Rectal smooth muscle tissue (tissue), 1 donor: ENCODE results near the gene CD22.

Experiments
- H3K27ac ChIP-seq: one replicate; pipeline ENCODE4 v1.7.0; 2013; ENCODE audit warnings: low read depth, low read length, inconsistent platforms
- H3K27me3 ChIP-seq: one replicate; pipeline ENCODE4 v1.7.0; 2013; ENCODE audit warnings: low read length; ENCODE audit not compliant: control insufficient read depth, insufficient read depth
- H3K36me3 ChIP-seq: one replicate; pipeline ENCODE4 v1.7.0; 2013; ENCODE audit warnings: low read length; ENCODE audit not compliant: control insufficient read depth, insufficient read depth
- H3K4me1 ChIP-seq: one replicate; pipeline ENCODE4 v1.7.0; 2013; ENCODE audit warnings: low read length; ENCODE audit not compliant: control insufficient read depth, insufficient read depth
- H3K4me3 ChIP-seq: one replicate; pipeline ENCODE4 v1.7.0; 2013; ENCODE audit warnings: low read length
- H3K9ac ChIP-seq: one replicate; pipeline ENCODE4 v1.7.0; 2013; ENCODE audit warnings: low read length

The CD22 gene

DNA sequence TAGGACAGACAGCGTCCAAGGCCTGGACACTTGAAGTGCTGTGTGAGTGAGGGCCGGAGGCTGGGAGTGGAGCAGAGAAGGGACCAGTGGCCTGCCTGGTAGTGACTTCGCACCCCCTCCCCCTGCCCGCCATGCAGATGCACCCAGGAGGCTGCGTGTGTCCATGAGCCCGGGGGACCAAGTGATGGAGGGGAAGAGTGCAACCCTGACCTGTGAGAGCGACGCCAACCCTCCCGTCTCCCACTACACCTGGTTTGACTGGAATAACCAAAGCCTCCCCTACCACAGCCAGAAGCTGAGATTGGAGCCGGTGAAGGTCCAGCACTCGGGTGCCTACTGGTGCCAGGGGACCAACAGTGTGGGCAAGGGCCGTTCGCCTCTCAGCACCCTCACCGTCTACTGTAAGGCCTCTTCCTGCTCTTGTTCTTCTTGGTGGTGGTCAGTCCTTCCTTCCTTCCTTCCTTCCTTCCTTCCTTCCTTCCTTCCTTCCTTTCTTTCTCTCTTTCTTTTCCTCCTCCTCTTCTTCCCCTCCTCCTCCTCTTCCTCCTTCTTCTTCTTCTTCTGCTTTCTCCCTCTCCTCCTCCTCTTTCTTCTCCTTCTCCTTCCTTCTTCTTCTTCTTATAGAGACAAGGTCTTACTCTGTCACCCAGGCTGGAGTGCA, 12.7 kb downstream of the CD22 start:
- no peaks in the 10 kb centered on the region for H3K27me3 ChIP-seq
- no peaks in the 10 kb centered on the region for H3K36me3 ChIP-seq
- H3K4me3 ChIP-seq: no peak overlapping the region
- H3K4me1 ChIP-seq: no peaks in the 10 kb centered on the region
- H3K27ac ChIP-seq: no peak overlapping the region
- H3K9ac ChIP-seq: no peak overlapping the region

- Histone ChIP-seq H3K36me3 (no peaks in the 10 kb centered on the region), H3K9ac (no peak overlapping the region), H3K4me1 (no peaks in the 10 kb centered on the region), H3K4me3 (no peak overlapping the region), H3K27ac (no peak overlapping the region), H3K27me3 (no peaks in the 10 kb centered on the region)
These were observed 13.4 kb downstream of the CD22 start for GRCh38 chr19:35342430-35342829.

DNA sequence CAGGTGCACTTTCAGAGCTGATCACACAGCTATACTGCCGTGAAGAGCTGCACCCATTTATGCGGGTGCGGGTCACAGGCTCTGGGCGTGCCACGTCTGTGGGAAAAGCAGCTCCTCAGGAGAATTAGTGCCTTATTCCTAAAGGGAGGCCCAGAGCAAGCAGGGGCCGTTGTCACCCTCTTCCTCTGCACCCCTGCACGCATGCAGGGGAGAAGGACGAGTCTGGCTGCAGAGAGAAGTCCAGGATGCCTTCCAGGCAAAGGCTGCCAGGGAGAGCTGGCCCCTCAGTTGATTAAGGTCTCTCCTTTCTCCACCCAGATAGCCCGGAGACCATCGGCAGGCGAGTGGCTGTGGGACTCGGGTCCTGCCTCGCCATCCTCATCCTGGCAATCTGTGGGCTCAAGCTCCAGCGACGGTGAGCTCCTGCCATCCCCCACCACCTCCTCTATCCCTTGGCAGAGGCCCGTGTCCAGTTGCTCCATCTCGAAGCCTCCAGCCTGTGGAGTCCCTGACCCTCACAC, 15.6 kb downstream of the CD22 start:
- Histone ChIP-seq H3K4me3 (no peak overlapping the region), H3K36me3 (no peaks in the 10 kb centered on the region), H3K27ac (no peak overlapping the region), H3K27me3 (no peaks in the 10 kb centered on the region), H3K4me1 (no peaks in the 10 kb centered on the region), H3K9ac (no peak overlapping the region)

DNA sequence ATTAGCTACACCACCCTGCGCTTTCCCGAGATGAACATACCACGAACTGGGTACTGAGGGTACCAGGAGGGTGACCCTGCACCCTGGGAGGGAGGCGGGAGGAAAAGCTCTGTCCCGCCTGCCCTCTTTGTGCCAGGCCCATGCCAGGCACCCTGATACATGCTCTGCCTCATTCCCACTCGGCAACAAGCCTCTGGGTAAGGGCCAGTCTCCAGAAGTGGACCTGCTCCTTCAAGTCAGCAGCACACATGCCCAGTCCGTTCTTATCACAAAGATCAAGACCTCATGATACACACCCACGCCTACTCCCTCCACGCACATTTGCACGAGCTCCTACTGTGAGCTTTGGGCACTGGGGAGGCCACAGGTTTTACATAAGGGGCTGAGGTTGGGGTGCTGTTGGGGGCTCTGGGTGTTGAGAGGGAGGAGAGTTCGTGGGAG, 16.7 kb downstream of the CD22 start:
- Histone ChIP-seq H3K4me3 (no peak overlapping the region), H3K27ac (no peak overlapping the region), H3K36me3 (no peaks in the 10 kb centered on the region), H3K4me1 (no peaks in the 10 kb centered on the region), H3K9ac (no peak overlapping the region), H3K27me3 (no peaks in the 10 kb centered on the region)

- no peak overlapping the region for H3K27ac ChIP-seq
- H3K27me3 ChIP-seq: no peaks in the 10 kb centered on the region
- H3K36me3 ChIP-seq: no peaks in the 10 kb centered on the region
- H3K9ac ChIP-seq: no peak overlapping the region
- H3K4me1 ChIP-seq: no peaks in the 10 kb centered on the region
- H3K4me3 ChIP-seq: no peak overlapping the region
These were observed 17.4 kb downstream of the CD22 start for GRCh38 chr19:35346193-35347052.

DNA sequence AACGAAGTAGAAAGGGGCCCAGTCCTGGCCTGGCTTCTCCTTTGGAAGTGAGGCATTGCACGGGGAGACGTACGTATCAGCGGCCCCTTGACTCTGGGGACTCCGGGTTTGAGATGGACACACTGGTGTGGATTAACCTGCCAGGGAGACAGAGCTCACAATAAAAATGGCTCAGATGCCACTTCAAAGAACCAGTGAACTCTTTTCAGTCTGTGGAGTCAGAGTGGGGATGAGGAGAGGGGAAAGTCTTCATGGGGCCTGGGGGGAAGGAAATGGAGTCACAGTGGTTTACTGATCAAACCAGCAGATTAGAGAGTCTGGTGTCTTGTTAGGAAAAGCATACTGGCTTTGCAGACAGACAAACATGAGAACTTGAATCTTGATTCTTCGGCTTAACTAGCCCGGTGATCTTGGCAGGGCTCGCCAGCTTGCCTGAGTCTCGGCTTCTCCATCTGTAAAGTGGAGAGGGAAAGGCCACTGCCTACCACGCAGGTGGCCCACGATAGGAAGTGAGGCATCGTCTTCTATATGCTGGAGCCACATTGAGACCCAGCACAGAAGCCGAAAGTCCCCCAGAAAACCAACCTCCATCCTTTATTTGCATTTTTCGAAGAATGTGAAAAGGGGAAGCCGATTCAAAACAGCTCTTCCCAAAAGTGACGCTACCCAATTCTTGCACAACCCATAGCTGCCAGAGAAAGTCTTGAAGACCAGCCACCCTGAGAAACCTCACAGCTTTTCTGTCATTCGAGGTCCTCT, 18.4 kb downstream of the CD22 start, which contains the start of gene FFAR1:
TSS of gene FFAR1 (plus strand) at position 732 of the 759 bp plus-strand sequence. CDS start 3,650 bp downstream, outside the sequence.
- H3K27me3 ChIP-seq: no peaks in the 10 kb centered on the region
- H3K9ac ChIP-seq: no peak within 1 kb of the TSS
- no peak within 1 kb of the TSS for H3K27ac ChIP-seq
- H3K4me3 ChIP-seq: no peak within 1 kb of the TSS
- H3K36me3 ChIP-seq: no peaks in the 10 kb centered on the region
- H3K4me1 ChIP-seq: no peaks in the 10 kb centered on the region

DNA sequence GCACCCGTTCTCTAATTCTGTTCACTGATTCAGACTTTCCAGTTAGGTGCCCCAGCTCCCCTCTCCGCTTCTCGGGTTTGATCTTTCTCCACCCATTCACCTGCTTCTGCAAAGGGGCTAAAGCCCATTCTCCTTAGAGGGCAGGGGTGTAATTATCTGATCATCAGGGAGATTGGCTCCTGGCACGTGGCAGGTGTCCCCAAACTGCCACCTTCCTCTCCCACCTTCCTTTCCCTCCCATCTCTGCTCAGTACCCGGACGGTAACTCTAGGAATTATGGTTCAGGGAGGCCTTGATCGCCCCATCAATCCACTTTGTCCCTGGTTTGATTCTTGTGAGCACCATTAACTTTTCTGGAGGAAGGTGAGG, 18.9 kb downstream of the CD22 start:
- Histone ChIP-seq H3K36me3 (no peaks in the 10 kb centered on the region), H3K27me3 (no peaks in the 10 kb centered on the region), H3K27ac (no peak overlapping the region), H3K4me1 (no peaks in the 10 kb centered on the region), H3K9ac (no peak overlapping the region), H3K4me3 (no peak overlapping the region)

DNA sequence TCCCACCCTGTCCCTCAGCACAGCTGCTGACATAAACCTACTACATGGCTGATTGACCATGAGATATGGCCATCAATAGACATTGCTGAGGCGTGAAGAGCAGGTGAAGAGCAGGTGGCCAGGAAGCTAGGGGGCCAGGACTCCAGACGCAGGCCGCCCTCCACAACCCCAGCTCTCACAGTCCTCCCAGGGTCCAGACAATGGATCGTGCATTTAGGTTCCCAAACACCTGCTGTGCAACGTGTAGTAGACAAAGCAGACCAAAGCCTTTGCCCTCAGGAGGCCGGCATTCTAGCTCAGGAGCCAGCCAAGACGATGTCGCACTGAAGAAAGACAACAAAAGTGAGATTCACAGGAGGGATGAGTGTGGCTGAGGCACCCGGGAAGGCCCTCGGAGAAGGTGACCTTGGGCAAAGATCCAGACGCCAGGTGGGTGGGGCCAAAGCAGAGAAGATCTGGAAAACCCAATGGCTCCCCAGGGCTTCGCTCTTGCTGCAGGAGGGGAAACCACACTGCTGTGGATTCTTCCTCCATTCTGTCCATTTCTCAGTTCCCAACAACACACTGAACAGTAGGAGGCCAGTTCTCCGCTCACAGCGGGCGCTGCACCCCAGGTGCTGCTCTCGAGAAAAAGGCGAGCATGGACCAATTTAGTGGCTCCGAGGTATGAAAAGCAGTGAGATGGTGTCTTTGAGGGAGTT, 20.1 kb downstream of the CD22 start:
- Histone ChIP-seq H3K27me3 (no peaks in the 10 kb centered on the region), H3K9ac (no peak overlapping the region), H3K36me3 (no peaks in the 10 kb centered on the region), H3K27ac (no peak overlapping the region), H3K4me1 (no peaks in the 10 kb centered on the region), H3K4me3 (no peak overlapping the region)

DNA sequence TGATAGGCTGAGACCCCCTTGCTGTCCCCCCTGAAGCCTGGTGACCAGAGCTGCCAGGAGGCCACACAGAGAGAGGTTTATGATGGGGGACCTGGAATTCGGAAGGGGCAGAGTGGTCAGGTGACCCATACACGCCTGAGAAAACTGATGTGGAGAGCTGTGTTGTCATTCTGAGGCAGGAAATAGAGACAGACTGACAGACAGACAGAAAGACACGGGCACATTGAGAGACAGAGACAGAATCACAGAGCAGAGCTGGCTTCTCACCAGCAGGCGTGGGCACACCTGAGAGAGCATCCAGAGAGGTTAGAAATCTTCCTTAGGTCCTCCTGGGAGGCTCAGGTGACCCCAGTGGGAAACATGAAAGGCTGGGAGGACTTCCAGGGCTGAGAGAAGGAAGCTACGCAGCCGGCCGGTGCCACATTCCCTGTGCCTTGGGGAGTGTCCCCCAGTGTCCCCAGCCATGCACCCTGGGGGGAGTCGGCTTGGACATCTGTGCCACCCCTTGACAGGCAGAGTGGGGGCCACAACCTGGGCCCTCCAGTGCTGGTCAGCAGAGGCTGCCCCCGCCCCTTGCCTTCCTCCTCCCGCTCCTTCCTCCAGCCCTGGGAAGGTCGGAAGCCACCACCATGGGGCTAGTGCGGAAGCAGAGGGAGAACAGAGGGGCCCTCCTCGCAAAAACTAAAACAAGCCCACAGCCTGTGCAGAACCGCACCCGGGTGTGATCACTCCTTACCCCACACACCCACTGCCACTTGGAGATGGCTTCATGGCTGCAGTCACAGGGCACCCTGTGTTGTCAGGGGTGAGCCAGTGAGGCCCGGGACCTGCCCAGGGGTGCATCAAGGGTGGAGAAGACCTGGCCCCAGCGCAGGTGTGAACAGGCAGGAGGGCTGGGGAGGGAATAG, 20.9 kb downstream of the CD22 start:
- no peak overlapping the region for H3K27ac ChIP-seq
- H3K4me3 ChIP-seq: no peak overlapping the region
- no peaks in the 10 kb centered on the region for H3K4me1 ChIP-seq
- H3K9ac ChIP-seq: no peak overlapping the region
- no peaks in the 10 kb centered on the region for H3K27me3 ChIP-seq
- no peaks in the 10 kb centered on the region for H3K36me3 ChIP-seq

GRCh38 chr19:35350591-35350990, 21.6 kb downstream of the CD22 start:
- Histone ChIP-seq H3K9ac (no peak overlapping the region), H3K36me3 (no peaks in the 10 kb centered on the region), H3K27me3 (no peaks in the 10 kb centered on the region), H3K27ac (no peak overlapping the region), H3K4me3 (no peak overlapping the region), H3K4me1 (no peaks in the 10 kb centered on the region)

GRCh38 chr19:35351411-35352176, 22.6 kb downstream of the CD22 start:
- H3K4me3 ChIP-seq: no peak overlapping the region
- H3K27ac ChIP-seq: no peak overlapping the region
- no peaks in the 10 kb centered on the region for H3K4me1 ChIP-seq
- H3K9ac ChIP-seq: no peak overlapping the region
- H3K27me3 ChIP-seq: no peaks in the 10 kb centered on the region
- no peaks in the 10 kb centered on the region for H3K36me3 ChIP-seq
